GM18505 (cell line): ENCODE measurements around the gene CNOT3.
"Not testable (repeated sequence)": the region's sequence is repeated elsewhere in the genome, so short reads cannot be mapped to it uniquely, and the experiment has no call there.

ENCODE experiments used
- ATAC-seq: cut with Tn5 transposase; IDR thresholded peaks from one replicate; pipeline ENCODE4 v1.9.1; 2021; ENCODE audit not compliant: unreplicated experiment
- POLR2A ChIP-seq: IDR thresholded peaks from 4 replicates; pipeline ENCODE4 v1.6.1; 2011; ENCODE audit warnings: borderline replicate concordance; ENCODE audit not compliant: insufficient read depth, insufficient read length; ENCODE audit errors: extremely low read depth

Gene CNOT3

DNA sequence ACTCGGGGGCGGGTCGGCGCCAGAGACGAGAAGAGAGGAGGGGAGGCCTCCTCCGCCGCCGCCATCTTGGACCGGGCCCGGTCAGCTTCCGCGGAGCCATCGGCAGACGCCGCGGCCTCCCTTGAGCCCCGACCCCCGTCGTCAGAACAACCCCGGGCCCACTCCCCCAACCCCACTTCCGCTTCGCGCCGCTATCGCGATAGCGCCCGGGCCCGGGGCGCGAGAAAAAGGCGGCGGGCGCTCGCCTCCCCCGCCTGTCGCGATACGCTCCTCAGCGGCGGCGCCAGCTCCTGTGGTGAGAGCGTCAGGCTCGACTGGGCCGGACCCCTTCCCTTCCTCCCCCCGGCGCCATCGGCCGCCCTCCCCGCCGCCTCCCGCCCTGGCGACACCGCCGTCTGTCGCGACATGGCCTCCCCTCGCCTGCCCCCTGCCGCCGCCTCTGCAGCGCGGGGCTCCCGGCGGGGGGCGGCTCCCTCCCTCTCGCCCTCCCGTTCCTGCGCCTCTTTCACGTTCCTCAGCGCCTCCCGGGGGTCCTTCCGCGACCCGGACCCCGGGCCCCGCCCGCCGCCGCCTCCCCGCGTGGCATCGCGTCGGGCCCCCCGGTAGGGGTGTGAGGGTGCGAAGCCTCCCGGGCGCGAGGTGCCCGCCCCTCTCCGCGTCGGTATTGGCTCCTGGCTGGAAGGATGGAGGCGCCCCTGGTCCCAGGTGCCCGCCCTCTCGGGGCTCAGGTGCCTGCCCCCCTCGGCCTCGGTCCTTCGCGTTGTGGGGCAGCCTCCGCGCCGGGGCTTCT, at the start of gene CNOT3:
TSS of gene CNOT3 (plus strand) at position 64 of the 790 bp plus-strand sequence. CDS start 5,217 bp downstream, outside the sequence.
- no peak for ATAC-seq
- peak; percentile 86 for TF ChIP-seq POLR2A

DNA sequence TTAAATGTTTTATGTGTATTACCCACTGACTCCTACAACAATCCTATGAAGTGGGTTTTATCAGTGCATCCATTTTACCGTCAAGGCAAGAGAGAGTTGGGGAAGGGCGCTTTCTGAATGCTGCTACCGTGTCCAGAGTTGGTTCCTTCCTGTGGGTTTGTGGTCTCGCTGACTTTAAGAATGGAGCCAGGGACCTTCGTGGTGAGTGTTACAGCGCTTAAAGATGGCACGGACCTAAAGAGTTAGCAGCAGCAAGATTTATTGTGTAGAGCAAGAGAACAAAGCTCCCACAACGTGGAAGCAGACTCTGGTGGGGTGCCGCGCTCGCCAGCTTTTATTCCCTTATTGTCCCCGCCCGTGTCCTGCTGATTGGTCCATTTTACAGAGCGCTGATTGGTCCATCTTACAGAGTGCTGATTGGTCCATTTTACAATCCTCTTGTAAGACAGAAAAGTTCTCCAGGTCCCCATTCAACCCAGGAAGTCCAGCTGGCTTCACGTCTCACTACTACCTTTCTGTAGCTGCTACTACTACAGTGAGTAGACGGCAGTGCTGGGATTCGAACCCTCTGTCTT, 43.0 kb upstream of the CNOT3 start:
- TF ChIP-seq POLR2A: no peak

DNA sequence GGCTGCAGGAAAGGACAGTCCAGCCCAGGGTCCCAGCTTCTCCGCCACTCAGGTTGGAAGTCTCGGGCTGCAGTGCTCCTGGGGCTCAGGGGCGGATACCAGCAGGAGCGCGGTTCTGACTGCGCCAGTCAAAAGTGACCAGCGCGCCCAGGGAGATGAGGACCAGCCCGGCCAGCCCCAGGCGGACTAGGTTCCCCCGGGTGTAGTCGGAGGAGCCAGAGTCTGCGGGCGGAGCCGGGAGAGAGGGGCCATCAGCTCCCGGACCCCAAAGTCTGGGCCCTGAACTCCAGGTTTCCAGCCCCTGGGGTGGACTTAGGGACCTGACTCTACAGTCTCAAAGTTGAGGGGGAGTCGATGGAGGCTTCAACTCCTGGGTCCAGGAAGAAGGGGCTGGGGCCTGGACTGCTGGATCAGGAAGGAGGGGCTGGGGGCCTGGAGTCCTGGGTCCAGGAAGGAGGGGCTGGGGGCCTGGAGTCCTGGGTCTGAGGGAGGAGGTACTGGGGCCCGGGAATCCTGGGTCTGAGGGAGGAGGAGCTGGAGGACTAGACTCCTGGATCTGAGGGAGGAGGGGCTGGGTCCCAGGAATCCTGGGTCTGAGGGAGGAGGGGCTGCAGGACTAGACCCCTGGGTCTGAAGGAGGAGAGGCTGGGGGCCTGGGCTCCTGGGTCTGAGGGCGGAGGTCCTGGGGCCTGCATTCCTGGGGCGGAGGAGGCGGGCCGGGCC, 42.3 kb upstream of the CNOT3 start:
- no peak for TF ChIP-seq POLR2A
- no peak for ATAC-seq

More for the DNA sequence above, 43.0 kb upstream of the CNOT3 start:
- ATAC-seq: no peak

DNA sequence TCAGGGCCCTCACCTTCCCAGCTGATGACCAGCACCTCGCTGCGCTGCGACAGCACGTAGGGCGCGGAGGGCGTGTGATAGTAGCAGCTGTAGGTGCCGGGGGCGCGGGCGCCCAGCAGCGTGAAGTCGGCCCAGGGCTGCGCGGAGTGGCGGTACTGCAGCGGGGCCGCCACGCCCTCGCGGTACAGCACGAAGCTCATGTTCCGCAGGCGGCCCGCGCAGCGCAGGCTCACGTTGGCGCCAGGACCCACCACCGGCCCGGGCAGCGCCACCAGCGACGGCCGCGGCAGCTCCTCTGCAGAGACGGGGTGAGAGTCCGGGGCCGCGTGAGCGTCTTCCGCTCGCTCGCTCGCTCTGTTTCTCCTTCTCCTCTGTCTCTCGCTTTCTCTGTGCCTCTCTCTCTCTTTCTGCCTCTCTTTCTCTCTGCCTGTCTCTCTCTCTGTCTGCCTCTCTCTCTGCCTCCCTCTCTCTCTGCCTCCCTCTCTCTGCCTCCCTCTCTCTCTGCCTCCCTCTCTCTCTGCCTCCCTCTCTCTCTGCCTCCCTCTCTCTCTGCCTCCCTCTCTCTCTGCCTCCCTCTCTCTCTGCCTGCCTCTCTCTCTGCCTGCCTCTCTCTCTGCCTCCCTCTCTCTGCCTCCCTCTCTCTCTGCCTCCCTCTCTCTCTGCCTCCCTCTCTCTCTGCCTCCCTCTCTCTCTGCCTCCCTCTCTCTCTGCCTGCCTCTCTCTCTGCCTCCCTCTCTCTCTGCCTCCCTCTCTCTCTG, 41.5 kb upstream of the CNOT3 start:
- not testable (repeated sequence) for ATAC-seq

DNA sequence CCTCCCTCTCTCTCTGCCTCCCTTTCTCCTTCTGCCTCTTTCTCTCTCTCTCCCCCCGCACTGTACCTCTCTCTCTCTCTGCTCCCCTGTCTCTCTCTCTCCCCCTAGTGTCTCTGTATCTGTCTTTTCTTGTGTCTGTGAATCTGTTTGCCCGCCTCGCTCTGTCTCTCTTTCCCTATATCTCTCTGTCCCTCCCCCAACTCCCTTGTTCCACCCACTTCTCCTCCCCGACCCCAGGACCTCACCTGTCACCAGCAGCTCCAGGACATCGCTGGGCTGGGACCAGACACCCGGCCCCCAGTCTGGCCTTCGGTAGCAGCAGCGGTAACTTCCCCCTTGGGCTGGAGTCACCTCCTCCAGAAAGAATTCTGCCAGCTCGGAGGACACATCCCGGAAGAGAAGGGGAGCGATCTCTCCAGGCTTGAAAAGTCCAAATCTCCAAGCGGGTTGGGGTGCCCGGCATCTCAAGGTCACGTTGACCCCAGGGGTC, 40.9 kb upstream of the CNOT3 start:
- no peak for TF ChIP-seq POLR2A
- no peak for ATAC-seq

DNA sequence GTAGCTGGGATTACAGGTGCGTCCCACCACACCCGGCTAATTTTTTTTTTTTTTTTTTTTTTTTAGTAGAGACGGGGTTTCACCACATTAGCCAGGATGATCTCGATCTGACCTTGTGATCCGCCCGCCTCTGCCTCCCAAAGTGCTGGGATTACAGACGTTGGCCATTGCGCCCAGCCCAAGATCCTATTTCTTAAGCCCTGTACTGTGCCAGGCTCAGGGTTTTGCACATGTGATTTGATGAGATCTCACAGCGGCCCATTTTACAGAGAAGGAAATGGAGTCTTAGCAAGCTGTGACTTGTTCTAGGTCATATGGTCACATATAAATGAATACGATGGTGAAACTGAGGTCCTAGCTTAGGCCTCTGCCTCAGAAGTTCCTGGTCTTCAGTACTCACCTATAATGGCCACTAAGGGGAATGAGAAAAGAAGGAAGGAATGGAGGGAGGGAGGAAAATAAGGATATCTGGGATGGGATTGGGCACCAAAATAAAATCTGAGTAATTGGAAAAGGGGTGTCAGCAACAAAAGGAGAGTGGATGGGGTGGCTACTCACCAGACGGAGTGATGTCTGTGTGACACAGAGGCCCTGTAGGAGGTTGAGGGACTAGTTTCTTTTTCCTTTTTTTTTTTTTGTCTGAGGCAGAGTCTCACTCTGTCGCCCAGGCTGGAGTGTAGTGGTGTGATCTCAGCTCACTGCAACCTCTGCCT, 38.2 kb upstream of the CNOT3 start:
- TF ChIP-seq POLR2A: no peak
- ATAC-seq: no peak

DNA sequence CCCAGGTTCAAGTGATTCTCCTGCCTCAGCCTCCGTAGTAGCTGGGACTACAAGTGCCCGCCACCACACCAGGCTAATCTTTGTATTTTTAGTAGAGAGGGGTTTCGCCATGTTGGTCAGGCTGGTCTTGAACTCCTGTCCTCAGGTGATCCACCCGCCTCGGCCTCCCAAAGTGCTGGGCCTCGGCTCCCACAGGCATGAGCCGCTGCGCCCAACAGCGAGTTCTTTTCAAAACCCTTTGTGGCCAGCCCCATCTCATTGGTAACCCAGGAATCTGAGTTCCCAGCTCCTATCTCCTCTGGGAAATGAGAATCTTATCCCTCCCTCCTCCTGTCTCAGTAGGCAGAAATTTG, 37.7 kb upstream of the CNOT3 start:
- ATAC-seq: not testable (repeated sequence)

DNA sequence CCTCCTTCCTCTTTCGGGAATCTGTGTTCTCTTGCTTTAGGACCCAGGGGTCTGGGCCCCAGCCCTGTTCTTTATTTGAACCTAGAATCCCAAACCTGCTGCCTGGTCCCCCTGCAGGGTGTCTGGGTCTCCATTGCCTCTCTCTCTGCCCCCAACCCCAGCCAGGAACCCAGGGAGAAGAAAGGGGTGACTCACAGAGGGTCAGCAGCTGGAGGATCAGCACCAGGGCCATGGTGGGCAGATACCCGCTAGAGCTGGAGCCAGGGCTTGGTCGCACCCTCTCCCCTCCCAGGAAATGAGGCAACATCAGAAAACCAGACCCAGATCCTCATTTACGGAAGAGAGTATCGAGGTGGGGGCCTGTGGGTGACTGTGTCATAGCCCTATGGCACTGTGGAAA, 37.0 kb upstream of the CNOT3 start, which contains the start of gene OSCAR:
TSS of gene OSCAR (minus strand) at position 243 of the 400 bp plus-strand sequence. CDS start at position 232, 11 bp downstream.
- no peak for ATAC-seq
- no peak for TF ChIP-seq POLR2A

DNA sequence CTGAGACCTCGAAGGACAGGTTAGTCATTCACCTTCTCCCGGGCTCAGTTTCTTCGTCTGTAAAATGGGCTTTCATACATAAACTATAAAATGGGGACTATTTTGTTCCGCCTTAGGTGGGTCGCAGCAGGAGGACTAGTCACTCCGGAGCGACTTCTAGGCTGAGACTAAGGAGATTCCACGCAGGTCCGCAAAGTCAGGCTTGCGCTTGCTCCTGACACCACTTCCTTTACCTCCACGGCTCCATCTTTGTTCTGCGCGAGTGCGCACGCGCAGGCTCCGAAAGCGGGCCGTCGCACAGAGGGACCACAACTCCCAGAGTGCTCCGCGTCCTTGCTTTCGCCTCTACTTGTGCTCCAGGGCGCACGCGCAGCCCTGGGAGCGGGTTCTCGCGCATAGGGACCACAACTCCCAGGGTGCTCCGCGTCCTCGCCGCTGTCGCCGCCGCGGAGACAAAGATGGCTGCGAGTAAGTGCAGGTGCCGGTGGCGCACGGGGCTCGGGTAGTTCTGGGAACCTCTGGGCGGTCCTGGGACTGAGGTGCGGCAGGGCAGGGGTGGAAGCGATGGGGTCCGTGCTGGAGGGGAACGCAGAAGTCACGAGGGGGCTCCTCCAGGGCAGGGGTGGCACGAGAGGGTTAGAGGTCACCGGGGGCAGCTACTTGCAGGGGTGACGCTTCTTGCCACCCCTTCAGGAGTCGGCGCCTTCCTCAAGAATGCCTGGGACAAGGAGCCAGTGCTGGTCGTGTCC, 35.0 kb upstream of the CNOT3 start, which contains the start of gene NDUFA3:
TSS of gene NDUFA3 (plus strand) at position 435 of the 749 bp plus-strand sequence. CDS start at position 459, 24 bp downstream.
- peak; percentile 93 for ATAC-seq
- peak; percentile 91 for TF ChIP-seq POLR2A

DNA sequence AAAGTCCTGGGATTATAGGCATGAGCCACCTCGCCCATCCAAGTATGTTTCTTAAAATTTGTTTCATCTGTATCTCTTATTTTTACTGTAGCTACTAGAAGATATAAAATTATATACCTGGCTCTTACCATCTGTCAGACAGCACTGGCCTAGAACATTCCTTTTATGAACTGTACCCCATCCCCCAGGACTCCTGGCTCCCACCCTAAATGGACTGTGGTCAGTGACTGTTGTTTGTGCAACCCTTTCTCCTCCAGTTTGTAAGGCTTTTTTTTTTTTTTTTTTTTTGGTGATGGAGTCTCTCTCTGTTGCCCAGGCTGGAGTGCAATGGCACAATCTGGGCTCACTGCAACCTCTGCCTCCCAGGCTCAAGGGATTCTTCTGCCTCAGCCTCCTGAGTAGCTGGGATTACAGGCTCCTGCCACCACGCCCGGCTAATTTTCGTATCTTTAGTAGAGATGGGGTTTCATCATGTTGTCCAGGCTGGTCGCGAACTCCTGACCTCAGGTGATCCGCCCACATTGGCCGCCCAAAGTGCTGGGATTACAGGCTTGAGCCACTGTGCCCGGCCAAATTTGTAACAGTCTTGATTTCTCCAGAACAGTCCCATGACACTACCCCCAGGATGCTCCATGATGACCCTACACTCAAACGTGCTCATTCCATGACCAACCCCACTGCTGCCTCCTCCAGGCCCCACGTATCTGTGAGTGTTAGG, 32.4 kb upstream of the CNOT3 start:
- TF ChIP-seq POLR2A: no peak
- ATAC-seq: no peak

DNA sequence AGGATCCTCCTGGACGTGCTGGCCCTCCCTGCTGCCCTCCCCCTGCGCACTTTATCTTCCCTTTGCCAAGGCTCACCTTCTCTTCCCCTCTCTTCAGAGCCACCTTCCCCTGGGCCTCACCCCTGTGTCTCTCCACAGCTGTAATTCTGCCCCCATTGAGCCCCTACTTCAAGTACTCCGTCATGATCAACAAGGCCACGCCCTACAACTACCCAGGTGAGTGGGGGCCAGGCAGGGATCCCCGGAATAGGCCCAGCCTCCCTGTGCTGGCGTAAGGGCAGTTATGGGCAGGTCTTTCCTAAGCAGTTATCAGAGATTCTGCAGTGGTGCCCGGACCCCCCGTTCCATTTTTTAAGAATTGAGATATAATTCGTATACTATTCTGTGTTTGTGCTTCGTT, 31.8 kb upstream of the CNOT3 start:
- ATAC-seq: no peak
- no peak for TF ChIP-seq POLR2A
